ENCODE data around the gene LLCFC1. TPM values are rescaled to one million over a fixed set of nuclear protein-coding genes. Genes with fewer than 3 reads are reported as not detected.

LLCFC1 gene
- total and polyA plus RNA-seq, 2 of the 13 experiments (the other 11 are each of a cell fraction or from before 2014, with no cell fraction given), result not detected

GRCh38 chr7:142891490-142892082, 47.7 kb upstream of the LLCFC1 start:
- in situ Hi-C loops (cut with HindIII; ENCODE audit: extremely low pct_ligation_motif_present, low pct_unique_long_range_greater_than_20kb) (no loop called here), intact Hi-C loops (cut with micrococcal nuclease; ENCODE audit: unreplicated experiment) (no loop called here)
- H4K20me1 ChIP-seq (ENCODE audit: insufficient read depth, low read length), result no peaks in the 10 kb centered on the region
- ChIA-PET CTCF (ENCODE audit: low intra/inter-chr PET ratio, low total read pairs) (no interaction called here), POLR2A (no interaction called here)
- BruUV-seq (replicated peaks), result no TSS peak
- H3K4me3 ChIP-seq (replicated peaks in 1 of 3; ENCODE audit: insufficient read depth in 1 of 3, low read depth in 2 of 3, low read length in 3 of 3), result no peak overlapping the region
- no peaks in the 10 kb centered on the region for H3K9me3 ChIP-seq (ENCODE audit: low read length)
- ATAC-seq (no peak), DNase-seq (ENCODE audit: low spot score) (no peak), FAIRE-seq (no peak)
- TF ChIP-seq FOXM1 (CRISPR knock-in tag; IDR thresholded peaks at IDR 0.05) (no peak), NFYB (CRISPR knock-in tag; IDR thresholded peaks at IDR 0.05) (no peak), ZNF550 (CRISPR knock-in tag; IDR thresholded peaks at IDR 0.05; ENCODE audit: borderline replicate concordance) (no peak), ZNF644 (CRISPR knock-in tag; IDR thresholded peaks at IDR 0.05; ENCODE audit: low read depth) (no peak), SNAPC4 (CRISPR knock-in tag; IDR thresholded peaks at IDR 0.05) (no peak), ZNF569 (CRISPR knock-in tag; IDR thresholded peaks at IDR 0.05; ENCODE audit: borderline replicate concordance) (no peak), ZNF362 (CRISPR knock-in tag; IDR thresholded peaks at IDR 0.05; ENCODE audit: borderline replicate concordance) (no peak), RARG (CRISPR knock-in tag; IDR thresholded peaks at IDR 0.05; ENCODE audit: low read depth) (no peak)
- H2AFZ ChIP-seq (ENCODE audit: low read length), result no peak overlapping the region
- H3K36me3 ChIP-seq (replicated peaks in 1 of 2; ENCODE audit: control insufficient read depth in 1 of 2, insufficient read depth in 2 of 2, low read length in 2 of 2), result no peaks in the 10 kb centered on the region
- no peak overlapping the region for H3K9ac ChIP-seq (ENCODE audit: insufficient read depth, low read depth, low read length)
- H3K79me2 ChIP-seq (ENCODE audit: insufficient read depth, low read length), result no peaks in the 10 kb centered on the region
- no peak overlapping the region for H3K27ac ChIP-seq (ENCODE audit: extremely low read length, insufficient read depth, low read length)
- WGBS (ENCODE audit: low lambda C conversion rate), result 35% methylated on average over 10 of the region's 10 CpGs
- H3K4me1 ChIP-seq (ENCODE audit: insufficient read depth, low read length), result no peaks in the 10 kb centered on the region
- H3K4me2 ChIP-seq (ENCODE audit: low read depth, low read length), result no peak overlapping the region
- H3K27me3 ChIP-seq (ENCODE audit: control insufficient read depth in 1 of 2, insufficient read depth in 2 of 2, low read length in 2 of 2), result no peaks in the 10 kb centered on the region; a peak in 1 of 5 replicates

All from HepG2 (cell line).